Spleen (tissue), 7 donors: ENCODE results near the gene PTTG2.

Experiments
- POLR2A ChIP-seq, 3 donors: fragments of 450-650 bp; IDR thresholded peaks; one replicate each; pipeline ENCODE4 v1.5.1; 2017; ENCODE audit warnings: antibody characterized with exemption in 3 of 3, mild to moderate bottlenecking in 1 of 3
- POLR2AphosphoS5 ChIP-seq, 3 donors: sonication (generic); formaldehyde crosslinking; IDR thresholded peaks; one replicate each; pipeline ENCODE4 v1.5.1; 2017; ENCODE audit warnings: antibody characterized with exemption in 3 of 3
- TF ChIP-seq, protein P1 (sequence below), 11 experiments: fragments of 200-600 bp in 7 of 11; fragments of 450-650 bp in 4 of 11; sonication (generic) in 4 of 11; IDR thresholded peaks in 8 of 11; conservative IDR thresholded peaks in 3 of 11; 1 replicate in 7 of 11; 2 replicates in 4 of 11; pipeline versions ENCODE4 v1.4.0 to v1.8.0; 2016 to 2021; ENCODE audit warnings: antibody characterized with exemption in 11 of 11, inconsistent platforms in 4 of 11, mild to moderate bottlenecking in 1 of 11
- donor health status: DM: no; HTN: no; CAD: no; lungs with moderate emphysema.
- donor health status: DM: no; HTN: no; CAD: no.
- donor health status: DM: no; HTN: no; CAD: no.

DNA sequence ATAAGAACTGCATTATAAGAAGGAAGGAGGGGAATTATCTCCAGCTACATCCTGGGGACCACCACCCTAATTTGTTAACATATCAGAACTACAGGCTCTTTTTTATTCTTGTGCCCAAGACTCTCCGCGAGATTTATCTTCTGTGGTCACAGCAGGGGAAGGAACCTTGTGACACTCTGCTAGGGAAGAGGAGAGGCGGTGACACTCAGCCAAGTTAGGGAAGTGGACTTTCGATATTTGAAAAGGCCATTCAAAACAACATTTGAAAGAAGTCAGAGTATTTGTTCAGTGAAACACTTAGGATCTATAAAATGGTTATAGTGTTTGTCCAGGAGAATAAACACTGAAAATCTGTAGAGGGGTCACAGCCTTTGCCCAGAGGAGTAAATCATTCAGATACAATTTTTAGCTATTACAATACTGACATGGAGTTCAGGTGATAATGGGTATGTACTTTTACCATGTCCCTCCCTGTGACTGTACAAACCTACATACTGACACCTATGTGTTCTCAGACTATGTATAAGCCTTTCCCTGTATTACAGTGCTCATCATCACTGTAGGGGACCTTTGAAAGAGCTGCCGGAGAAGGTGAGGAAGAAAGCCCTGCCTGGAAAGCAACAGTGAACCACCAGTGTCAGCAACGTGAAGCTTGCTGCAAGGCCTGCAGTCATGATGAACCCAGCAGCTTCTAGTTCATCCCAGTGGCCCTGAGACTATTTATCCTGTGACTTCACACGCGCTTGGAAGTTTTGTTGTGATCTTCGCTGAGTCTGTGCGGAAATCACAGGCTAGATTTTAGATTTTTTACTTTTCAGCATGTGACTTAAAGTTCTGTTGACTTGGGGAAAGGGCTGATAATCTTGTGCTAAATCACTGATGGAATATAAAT, 8.5 kb upstream of the PTTG2 start:
- TF ChIP-seq, protein P1, sequence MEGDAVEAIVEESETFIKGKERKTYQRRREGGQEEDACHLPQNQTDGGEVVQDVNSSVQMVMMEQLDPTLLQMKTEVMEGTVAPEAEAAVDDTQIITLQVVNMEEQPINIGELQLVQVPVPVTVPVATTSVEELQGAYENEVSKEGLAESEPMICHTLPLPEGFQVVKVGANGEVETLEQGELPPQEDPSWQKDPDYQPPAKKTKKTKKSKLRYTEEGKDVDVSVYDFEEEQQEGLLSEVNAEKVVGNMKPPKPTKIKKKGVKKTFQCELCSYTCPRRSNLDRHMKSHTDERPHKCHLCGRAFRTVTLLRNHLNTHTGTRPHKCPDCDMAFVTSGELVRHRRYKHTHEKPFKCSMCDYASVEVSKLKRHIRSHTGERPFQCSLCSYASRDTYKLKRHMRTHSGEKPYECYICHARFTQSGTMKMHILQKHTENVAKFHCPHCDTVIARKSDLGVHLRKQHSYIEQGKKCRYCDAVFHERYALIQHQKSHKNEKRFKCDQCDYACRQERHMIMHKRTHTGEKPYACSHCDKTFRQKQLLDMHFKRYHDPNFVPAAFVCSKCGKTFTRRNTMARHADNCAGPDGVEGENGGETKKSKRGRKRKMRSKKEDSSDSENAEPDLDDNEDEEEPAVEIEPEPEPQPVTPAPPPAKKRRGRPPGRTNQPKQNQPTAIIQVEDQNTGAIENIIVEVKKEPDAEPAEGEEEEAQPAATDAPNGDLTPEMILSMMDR (IDR thresholded peaks at IDR 0.05 in 8 of 11, conservative IDR thresholded peaks at IDR 0.05 in 3 of 11), result no peak
- TF ChIP-seq POLR2A (IDR thresholded peaks at IDR 0.05) (no peak), POLR2AphosphoS5 (IDR thresholded peaks at IDR 0.05) (no peak)
